Calu3 (cell line): Measurements from ENCODE around the gene DEPDC5. TPM values are rescaled to one million over a fixed set of nuclear protein-coding genes. Genes with fewer than 3 reads are reported as not detected.

ENCODE experiments used
- BruUV-seq: library from RNA; stranded (reverse); fragments of 400-500 nt; replicated peaks from 2 replicates; lab custom pipeline; 2021; lab: Mats Ljungman, UMichigan
- CTCF ChIA-PET: fragments of 300-600 bp; sonication (Branson Sonifier 250); formaldehyde crosslinking; loops from one replicate; lab custom pipeline; 2022; ENCODE audit warnings: antibody characterized with exemption; lab: Charles Lee
- DNase-seq: peaks from one replicate; pipeline ENCODE4 v3.0.0; 2022
- H3K27ac Mint-ChIP-seq: one replicate; pipeline ENCODE4 v1.8.0; 2022; ENCODE audit warnings: mixed read lengths; ENCODE audit not compliant: unreplicated experiment
- H3K27me3 Mint-ChIP-seq: one replicate; pipeline ENCODE4 v1.8.0; 2022; ENCODE audit warnings: mixed read lengths; ENCODE audit not compliant: unreplicated experiment
- H3K36me3 Mint-ChIP-seq: one replicate; pipeline ENCODE4 v1.8.0; 2022; ENCODE audit warnings: mild to moderate bottlenecking, moderate library complexity, mixed read lengths; ENCODE audit not compliant: insufficient read depth, unreplicated experiment
- H3K4me1 Mint-ChIP-seq: one replicate; pipeline ENCODE4 v1.8.0; 2022; ENCODE audit warnings: mild to moderate bottlenecking, low read depth, mixed read lengths; ENCODE audit not compliant: unreplicated experiment
- H3K4me3 Mint-ChIP-seq: one replicate; pipeline ENCODE4 v1.8.0; 2022; ENCODE audit warnings: mild to moderate bottlenecking, low read depth, moderate library complexity, mixed read lengths; ENCODE audit not compliant: unreplicated experiment
- H3K9me3 Mint-ChIP-seq: one replicate; pipeline ENCODE4 v1.8.0; 2022; ENCODE audit warnings: low read depth, mixed read lengths; ENCODE audit not compliant: unreplicated experiment
- intact Hi-C: fragments of 100-400 bp; cut with micrococcal nuclease; formaldehyde crosslinking; loops from one replicate; pipeline ENCODE4 v1.10.0; 2022; ENCODE audit not compliant: unreplicated experiment
- total RNA-seq: library from RNA; stranded (reverse); gene quantifications from 2 replicates; pipeline ENCODE4 v1.2.3, GENCODE V29; 2022
- TF ChIP-seq, protein P1 (sequence below): fragments of 200-600 bp; IDR thresholded peaks from one replicate; pipeline ENCODE4 v1.8.0; 2022; ENCODE audit warnings: antibody characterized with exemption; ENCODE audit not compliant: unreplicated experiment

Gene DEPDC5
- total RNA-seq, 1 experiment from 2014 or later: 33.1 TPM

DNA sequence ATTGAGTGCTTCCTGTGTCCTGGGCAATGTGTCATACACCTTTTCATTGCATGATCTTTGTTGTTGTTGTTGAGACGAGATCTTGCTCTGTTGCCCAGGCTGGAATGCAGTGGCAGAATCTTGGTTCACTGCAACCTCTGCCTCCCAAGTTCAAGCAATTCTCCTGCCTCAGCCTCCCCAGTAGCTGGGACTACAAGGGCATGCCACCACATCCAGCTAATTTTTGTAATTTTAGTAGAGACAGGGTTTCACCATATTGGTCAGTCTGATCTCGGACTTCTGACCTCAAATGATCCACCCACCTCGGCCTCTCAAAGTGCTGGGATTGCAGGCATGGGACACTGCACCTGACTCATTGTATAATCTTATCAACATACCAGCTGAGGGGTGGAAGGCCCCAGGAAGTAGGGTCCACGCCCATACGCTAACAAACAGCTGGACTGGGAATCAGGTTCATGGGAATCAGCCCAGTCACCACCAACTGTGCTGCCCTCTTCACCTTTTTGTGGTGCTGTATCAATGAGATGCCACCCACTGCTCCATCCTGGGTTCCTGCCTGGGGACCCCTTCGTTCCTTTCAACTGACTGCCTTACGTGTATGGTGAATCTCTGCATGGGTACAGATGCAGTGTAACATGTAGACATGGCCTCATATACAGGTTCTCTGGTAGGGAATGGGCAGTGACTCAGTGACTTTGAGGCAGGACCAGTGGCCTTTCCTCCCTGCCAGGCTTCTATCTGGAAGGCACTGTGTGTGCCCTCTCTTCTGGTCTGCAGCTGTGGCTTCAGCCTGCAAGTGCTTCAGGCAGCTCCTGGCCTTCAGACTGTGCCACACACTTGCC lies 158.0 kb downstream of the DEPDC5 start:
- no peaks in the 10 kb centered on the region for H3K9me3 Mint-ChIP-seq
- no peak for DNase-seq

DNA sequence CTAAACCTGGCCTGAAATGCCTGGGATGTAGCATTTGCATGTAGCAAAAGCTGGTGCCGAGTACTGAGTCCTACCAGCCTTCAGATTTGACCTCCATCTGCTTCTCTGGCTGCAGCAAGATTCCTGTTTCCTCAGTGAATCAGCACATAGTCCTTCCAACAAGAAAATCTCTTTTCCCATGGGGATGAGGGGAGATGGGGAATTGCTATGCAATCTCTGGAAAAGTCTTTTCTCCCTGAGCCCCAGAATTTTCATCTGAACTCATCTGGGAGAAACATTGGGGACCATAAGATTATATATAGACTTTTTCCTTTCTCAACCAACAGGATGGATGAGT lies 158.6 kb downstream of the DEPDC5 start:
- Mint-ChIP-seq H3K27ac (no peak overlapping the region), H3K36me3 (no peaks in the 10 kb centered on the region), H3K4me1 (no peaks in the 10 kb centered on the region), H3K4me3 (no peak overlapping the region), H3K27me3 (no peaks in the 10 kb centered on the region), H3K9me3 (no peaks in the 10 kb centered on the region)
- intact Hi-C loops: no loop called here
- CTCF ChIA-PET: interaction anchor here (0.7 kb wide), 1 partner anchor 230 kb away, joined by 7 read pairs; no protein-coding TSS in a partner anchor
- TF ChIP-seq, protein P1, sequence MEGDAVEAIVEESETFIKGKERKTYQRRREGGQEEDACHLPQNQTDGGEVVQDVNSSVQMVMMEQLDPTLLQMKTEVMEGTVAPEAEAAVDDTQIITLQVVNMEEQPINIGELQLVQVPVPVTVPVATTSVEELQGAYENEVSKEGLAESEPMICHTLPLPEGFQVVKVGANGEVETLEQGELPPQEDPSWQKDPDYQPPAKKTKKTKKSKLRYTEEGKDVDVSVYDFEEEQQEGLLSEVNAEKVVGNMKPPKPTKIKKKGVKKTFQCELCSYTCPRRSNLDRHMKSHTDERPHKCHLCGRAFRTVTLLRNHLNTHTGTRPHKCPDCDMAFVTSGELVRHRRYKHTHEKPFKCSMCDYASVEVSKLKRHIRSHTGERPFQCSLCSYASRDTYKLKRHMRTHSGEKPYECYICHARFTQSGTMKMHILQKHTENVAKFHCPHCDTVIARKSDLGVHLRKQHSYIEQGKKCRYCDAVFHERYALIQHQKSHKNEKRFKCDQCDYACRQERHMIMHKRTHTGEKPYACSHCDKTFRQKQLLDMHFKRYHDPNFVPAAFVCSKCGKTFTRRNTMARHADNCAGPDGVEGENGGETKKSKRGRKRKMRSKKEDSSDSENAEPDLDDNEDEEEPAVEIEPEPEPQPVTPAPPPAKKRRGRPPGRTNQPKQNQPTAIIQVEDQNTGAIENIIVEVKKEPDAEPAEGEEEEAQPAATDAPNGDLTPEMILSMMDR: no peak
- DNase-seq: no peak
- BruUV-seq: no TSS peak

More for the DNA sequence above, 158.0 kb downstream of the DEPDC5 start:
- Mint-ChIP-seq H3K36me3 (no peaks in the 10 kb centered on the region), H3K4me1 (no peaks in the 10 kb centered on the region), H3K4me3 (no peak overlapping the region), H3K27ac (no peak overlapping the region), H3K27me3 (no peaks in the 10 kb centered on the region)
- TF ChIP-seq, protein P1: no peak
- intact Hi-C loops: no loop called here
- CTCF ChIA-PET: no interaction called here
- BruUV-seq: no TSS peak

DNA sequence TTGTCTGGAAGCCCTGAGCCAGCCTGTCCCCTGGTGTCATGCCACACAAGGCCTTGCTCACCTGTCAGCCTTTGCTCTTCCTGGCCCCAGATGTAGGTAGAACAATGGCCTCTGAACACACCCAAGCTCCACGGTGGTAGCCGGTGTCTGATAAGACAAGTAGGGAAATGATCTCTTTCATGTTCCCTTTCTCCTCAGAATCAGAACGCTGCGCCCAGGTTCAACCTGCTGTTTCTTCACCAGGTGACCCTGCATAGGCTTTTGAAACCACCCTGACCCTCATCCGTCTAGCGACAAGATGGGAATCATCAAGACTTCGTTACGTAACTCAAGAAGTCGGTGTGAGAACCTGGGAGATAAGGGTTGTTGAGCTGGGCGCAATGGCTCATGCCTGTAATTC lies 161.8 kb downstream of the DEPDC5 start:
- TF ChIP-seq, protein P1: no peak
- no peak for DNase-seq
- Mint-ChIP-seq H3K9me3 (no peaks in the 10 kb centered on the region), H3K4me3 (no peak overlapping the region), H3K4me1 (no peaks in the 10 kb centered on the region), H3K27me3 (no peaks in the 10 kb centered on the region), H3K27ac (no peak overlapping the region), H3K36me3 (no peaks in the 10 kb centered on the region)
- BruUV-seq: no TSS peak
- intact Hi-C loops: no loop called here
- CTCF ChIA-PET: interaction anchor here (0.6 kb wide), 1 partner anchor 21 kb away, joined by 3 read pairs; no protein-coding TSS in a partner anchor

DNA sequence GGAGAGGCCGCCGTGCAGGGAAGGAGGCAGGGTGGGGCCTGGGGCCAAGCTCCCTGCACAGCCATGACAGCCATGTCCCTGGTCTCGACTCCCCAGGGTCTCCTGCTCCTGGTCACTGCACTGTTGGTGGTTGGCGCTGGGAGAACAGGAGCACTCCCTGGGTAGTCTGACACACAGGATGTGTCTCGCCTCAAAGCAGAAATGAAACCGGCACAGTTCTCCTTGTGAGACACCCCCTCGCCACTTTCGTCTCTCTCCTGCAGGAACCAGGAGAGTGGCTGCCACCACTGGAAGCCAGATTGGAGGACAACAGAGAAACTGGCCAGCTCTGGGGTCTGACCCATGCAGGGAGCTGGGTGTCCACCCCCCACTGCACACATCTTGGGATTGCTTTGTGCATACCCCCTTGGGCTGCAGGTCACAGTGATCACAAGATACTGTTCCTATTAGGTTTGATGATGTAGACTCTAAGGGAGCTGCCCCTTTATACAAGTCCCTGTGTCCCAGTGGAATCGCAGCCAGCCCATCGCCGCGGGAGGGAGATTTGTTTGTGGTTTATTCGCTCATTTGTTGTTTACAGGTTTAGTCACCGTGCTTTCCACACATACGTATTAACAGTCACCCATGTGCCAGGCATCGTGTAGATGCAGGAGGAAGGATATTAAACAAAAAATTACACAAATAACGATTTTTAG lies 163.6 kb downstream of the DEPDC5 start:
- TF ChIP-seq, protein P1: no peak
- Mint-ChIP-seq H3K27ac (no peak overlapping the region), H3K9me3 (no peaks in the 10 kb centered on the region), H3K4me3 (no peak overlapping the region), H3K4me1 (no peaks in the 10 kb centered on the region), H3K36me3 (no peaks in the 10 kb centered on the region), H3K27me3 (no peaks in the 10 kb centered on the region)
- intact Hi-C loops: no loop called here
- DNase-seq: no peak
- CTCF ChIA-PET: interaction anchor here (0.9 kb wide), 1 partner anchor 17 kb away, joined by 4 read pairs; no protein-coding TSS in a partner anchor
- BruUV-seq: no TSS peak
